Measurements from ENCODE around the gene ITGB3. TPM values are rescaled to one million over a fixed set of nuclear protein-coding genes. Genes with fewer than 3 reads are reported as not detected.

Gene ITGB3
- total and polyA plus RNA-seq, 2 of the 4 experiments (the other 2 are of a cell fraction) = 9.8 to 17.6 TPM

DNA sequence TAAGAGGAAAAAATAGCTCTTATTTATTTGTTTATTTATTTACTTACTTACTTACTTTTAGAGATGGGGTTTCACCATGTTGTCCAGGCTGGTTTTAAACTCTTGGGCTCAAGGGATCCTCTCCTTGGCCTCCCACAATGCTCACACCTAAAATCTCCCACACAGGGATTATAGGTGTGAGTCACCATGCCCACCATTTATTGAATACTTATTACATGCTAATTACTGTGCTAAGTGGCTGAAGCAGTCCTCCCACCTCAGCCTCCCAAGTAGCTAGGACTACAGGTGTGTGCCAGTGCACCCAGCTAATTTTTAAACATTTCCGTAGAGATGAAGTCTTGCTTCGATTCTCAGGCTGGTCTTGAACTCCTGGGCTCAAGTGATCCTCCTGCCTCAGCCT, 11.0 kb upstream of the ITGB3 start:
- Histone ChIP-seq H3K79me1 (ENCODE audit: low read depth in 1 of 2, low read length in 2 of 2) (no peaks in the 10 kb centered on the region), H4K91ac (ENCODE audit: insufficient read depth, low read depth, low read length) (no peak overlapping the region), H3K36me3 (ENCODE audit: control insufficient read depth, insufficient read depth, low read length) (no peaks in the 10 kb centered on the region), H3K4me3 (ENCODE audit: insufficient read depth, low read depth, low read length) (no peak overlapping the region), H3K4ac (ENCODE audit: low read depth, low read length) (no peak overlapping the region), H4K5ac (ENCODE audit: low read depth, low read length) (no peak overlapping the region), H3K18ac (ENCODE audit: low read depth, low read length) (no peak overlapping the region), H4K8ac (ENCODE audit: low read depth in 2 of 2, low read length in 2 of 2) (no peak overlapping the region), H3K9me1 (ENCODE audit: insufficient read depth, low read length) (peaks cover 13% of the 10 kb centered on the region), H3K9ac (ENCODE audit: low read depth, low read length) (no peak overlapping the region), H3K14ac (replicated peaks; ENCODE audit: low read depth, low read length) (no peak overlapping the region), H2AFZ (replicated peaks; ENCODE audit: low read length, poor library complexity) (no peak overlapping the region), H2BK20ac (ENCODE audit: low read depth, low read length) (no peak overlapping the region), H3K27me3 (ENCODE audit: control insufficient read depth, insufficient read depth, low read length) (no peaks in the 10 kb centered on the region), H3K23ac (ENCODE audit: low read depth, low read length) (no peak overlapping the region), H3K56ac (ENCODE audit: extremely low read depth, insufficient read depth, low read length) (no peak overlapping the region), H2BK120ac (ENCODE audit: low read depth, low read length) (no peak overlapping the region), H3K27ac (ENCODE audit: insufficient read depth, low read length) (no peak overlapping the region), H2AK5ac (ENCODE audit: low read depth, low read length) (peak overlapping the region; percentile 13; the same call in 1 of the 2 replicates), H2BK5ac (ENCODE audit: low read depth, low read length, poor library complexity, severe bottlenecking) (no peak overlapping the region), H3K4me1 (ENCODE audit: control insufficient read depth, insufficient read depth, low read length) (peaks cover 9% of the 10 kb centered on the region), H4K20me1 (ENCODE audit: insufficient read depth, low read length) (no peaks in the 10 kb centered on the region), H2AK9ac (replicated peaks; ENCODE audit: low read depth, low read length, poor library complexity) (no peak overlapping the region), H2BK15ac (ENCODE audit: low read depth, low read length) (no peak overlapping the region), H3K9me3 (ENCODE audit: control insufficient read depth, insufficient read depth, low read length) (no peaks in the 10 kb centered on the region), H3K4me2 (ENCODE audit: low read depth, low read length) (no peak overlapping the region)
- no peak for DNase-seq
- in situ Hi-C loops (cut with MboI; ENCODE audit: low sequenced_read_pairs) = no loop called here
- no TSS peak for BruUV-seq (replicated peaks)
- CTCF ChIA-PET = no interaction called here
- ATAC-seq (ENCODE audit: low read depth) = no peak
- no CpG with 5 or more reads among the region's 2 CpGs for WGBS, 2 experiments (ENCODE audit: extremely low coverage in 2 of 2, insufficient read length in 1 of 2)
- intact Hi-C loops (cut with micrococcal nuclease) = no loop called here
- TF ChIP-seq NFE2L2 (IDR thresholded peaks at IDR 0.05; ENCODE audit: low read depth, low read length) (no peak), RCOR1 (IDR thresholded peaks at IDR 0.05; ENCODE audit: insufficient replicate concordance, low read length) (no peak), POLR2A (IDR thresholded peaks at IDR 0.05; ENCODE audit: low read depth, low read length) (no peak)
- TF ChIP-seq, protein P1, sequence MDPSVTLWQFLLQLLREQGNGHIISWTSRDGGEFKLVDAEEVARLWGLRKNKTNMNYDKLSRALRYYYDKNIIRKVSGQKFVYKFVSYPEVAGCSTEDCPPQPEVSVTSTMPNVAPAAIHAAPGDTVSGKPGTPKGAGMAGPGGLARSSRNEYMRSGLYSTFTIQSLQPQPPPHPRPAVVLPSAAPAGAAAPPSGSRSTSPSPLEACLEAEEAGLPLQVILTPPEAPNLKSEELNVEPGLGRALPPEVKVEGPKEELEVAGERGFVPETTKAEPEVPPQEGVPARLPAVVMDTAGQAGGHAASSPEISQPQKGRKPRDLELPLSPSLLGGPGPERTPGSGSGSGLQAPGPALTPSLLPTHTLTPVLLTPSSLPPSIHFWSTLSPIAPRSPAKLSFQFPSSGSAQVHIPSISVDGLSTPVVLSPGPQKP (IDR thresholded peaks at IDR 0.05; ENCODE audit: borderline replicate concordance, low read depth, low read length) = no peak
- dilution Hi-C loops (cut with HindIII; ENCODE audit: low sequenced_read_pairs, unreplicated experiment) = no loop called here
- POLR2A ChIA-PET (ENCODE audit: unreplicated experiment) = no interaction called here
